ENCODE measurements around the gene CYP2W1.

CYP2W1 gene

GRCh38 chr7:1018334-1018695 lies 35.3 kb downstream of the CYP2W1 start:
- DNase-seq: no peak

- no peak for DNase-seq
Observed at GRCh38 chr7:1019255-1019785, 36.3 kb downstream of the CYP2W1 start.

- no peak for DNase-seq
Observed at GRCh38 chr7:1019789-1020610, 37.0 kb downstream of the CYP2W1 start.

- no peak for DNase-seq
Observed at GRCh38 chr7:1020849-1021251, 37.9 kb downstream of the CYP2W1 start.

- no peak for DNase-seq
Observed at GRCh38 chr7:1021366-1021765, 38.4 kb downstream of the CYP2W1 start.

GRCh38 chr7:1021931-1022330 lies 39.0 kb downstream of the CYP2W1 start:
- no peak for DNase-seq

GRCh38 chr7:1022356-1022755 lies 39.4 kb downstream of the CYP2W1 start:
- DNase-seq: no peak

- no peak for DNase-seq
Observed at GRCh38 chr7:1022801-1023465, 40.0 kb downstream of the CYP2W1 start.

- no peak for DNase-seq
Observed at GRCh38 chr7:1024331-1024841, 41.4 kb downstream of the CYP2W1 start.

GRCh38 chr7:1024876-1025742 lies 42.1 kb downstream of the CYP2W1 start:
- no peak for DNase-seq

- no peak for DNase-seq
Observed at GRCh38 chr7:1025743-1026581, 43.0 kb downstream of the CYP2W1 start.

GRCh38 chr7:1026721-1027161 lies 43.8 kb downstream of the CYP2W1 start:
- no peak for DNase-seq

GRCh38 chr7:1027242-1028043 lies 44.5 kb downstream of the CYP2W1 start:
- no peak for DNase-seq

- peak; percentile 53 for DNase-seq
Observed at GRCh38 chr7:1028044-1028770, 45.2 kb downstream of the CYP2W1 start.

GRCh38 chr7:1028775-1029636 lies 46.0 kb downstream of the CYP2W1 start:
- peak; percentile 38 for DNase-seq

GRCh38 chr7:1029637-1030443 lies 46.9 kb downstream of the CYP2W1 start:
- no peak for DNase-seq

- no peak for DNase-seq
Observed at GRCh38 chr7:1030444-1031070, 47.6 kb downstream of the CYP2W1 start.
